Stimulated activated CD8-positive, alpha-beta memory T cell treated with anti-CD3 and anti-CD28 coated beads, Interleukin-15, amount 100 ng/mL, for 48 hours (primary cell): ENCODE measurements around the gene TET3.
A peak's percentile ranks its signal among the peaks of the same experiment; 100 is the strongest.
"Not testable (repeated sequence)": the region's sequence is repeated elsewhere in the genome, so short reads cannot be mapped to it uniquely, and the experiment has no call there.

Experiments used
- DNase-seq, 2 donors: peaks; one replicate each; pipeline ENCODE4 v3.0.0-alpha.2; 2020; ENCODE audit warnings: low read depth in 2 of 2

Gene TET3

GRCh38 chr2:73984203-73984921 lies at the start of gene TET3:
Gene TET3, plus strand, starts transcription at chr2:73984910. Its CDS starts 1,494 bp downstream, at chr2:73986404.
- no peak for DNase-seq

DNA sequence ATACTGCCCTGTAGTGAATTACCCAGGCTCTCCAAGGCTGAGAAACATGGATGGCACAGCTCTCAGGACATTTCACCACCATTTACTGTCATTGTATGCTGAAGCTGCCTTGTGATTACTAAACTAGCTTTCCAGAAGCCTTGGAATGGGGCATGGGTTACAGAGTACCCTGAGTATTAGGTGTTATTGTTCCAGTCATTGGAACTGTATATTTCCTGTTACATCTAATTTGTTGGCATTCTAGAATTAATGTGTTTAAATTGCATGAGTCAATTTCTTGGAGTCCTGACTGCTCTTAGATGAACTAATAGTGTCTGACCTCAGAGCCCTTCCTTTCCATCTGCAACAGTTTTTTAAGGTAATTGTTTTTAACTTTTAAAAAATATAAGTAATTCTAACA lies 49.1 kb upstream of the TET3 start:
- no peak for DNase-seq

DNA sequence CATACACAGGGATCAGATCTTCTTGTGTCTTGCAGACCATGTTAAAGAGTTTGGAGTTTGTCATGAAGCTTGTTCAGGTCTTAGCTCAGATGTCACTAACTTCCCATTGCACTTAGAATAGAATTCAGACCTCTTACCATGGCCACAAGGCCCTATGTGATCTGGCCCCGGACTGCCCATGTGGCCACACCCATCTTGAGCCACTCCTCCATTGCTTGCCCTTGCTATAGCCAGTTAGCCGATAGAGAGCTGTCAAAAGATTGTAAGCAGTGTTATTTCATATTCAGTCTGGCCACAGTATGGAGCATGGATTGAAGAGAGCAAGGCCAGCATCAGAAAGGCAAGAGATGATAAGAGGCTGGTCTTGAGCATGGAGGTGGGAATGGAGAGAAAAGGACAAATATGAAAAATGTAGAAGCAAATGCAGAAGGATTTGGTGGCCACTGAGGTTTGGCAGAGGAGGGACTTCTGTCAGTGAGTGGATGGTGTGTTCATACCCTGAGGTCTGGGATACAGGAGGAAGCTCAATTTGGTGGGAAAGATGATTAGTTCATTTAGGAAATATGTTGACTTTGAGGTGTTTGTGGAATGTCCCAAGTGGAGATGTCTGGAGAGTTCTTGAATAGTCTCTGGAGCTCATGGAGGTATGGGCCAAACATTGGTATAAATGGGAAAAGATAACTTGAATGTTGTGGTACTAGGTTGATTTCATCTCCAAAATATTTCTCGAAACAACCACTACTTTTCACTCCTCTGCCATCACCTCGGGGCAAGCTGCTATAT lies 47.4 kb upstream of the TET3 start:
- no peak for DNase-seq

DNA sequence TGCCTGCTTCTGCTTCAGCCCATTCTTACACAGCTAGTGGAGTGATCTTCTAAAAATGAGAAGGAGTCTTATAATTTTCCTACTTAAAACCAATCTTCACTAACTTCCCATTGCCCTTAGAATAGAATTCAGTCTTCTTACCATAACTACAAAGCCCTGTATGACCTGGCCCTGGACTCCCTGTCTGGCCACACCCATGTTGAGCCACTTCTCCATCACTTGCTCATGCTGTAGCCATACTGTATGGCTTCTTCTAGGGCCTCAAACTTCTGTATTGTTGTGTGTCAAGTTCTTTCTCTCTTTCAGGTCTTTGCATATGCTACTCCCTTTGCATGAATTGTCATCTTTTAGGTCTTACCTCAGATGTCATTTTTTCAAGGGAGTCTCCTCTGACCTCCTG lies 46.8 kb upstream of the TET3 start:
- DNase-seq = no peak

GRCh38 chr2:73938718-73939352 lies 45.9 kb upstream of the TET3 start:
- no peak for DNase-seq

DNA sequence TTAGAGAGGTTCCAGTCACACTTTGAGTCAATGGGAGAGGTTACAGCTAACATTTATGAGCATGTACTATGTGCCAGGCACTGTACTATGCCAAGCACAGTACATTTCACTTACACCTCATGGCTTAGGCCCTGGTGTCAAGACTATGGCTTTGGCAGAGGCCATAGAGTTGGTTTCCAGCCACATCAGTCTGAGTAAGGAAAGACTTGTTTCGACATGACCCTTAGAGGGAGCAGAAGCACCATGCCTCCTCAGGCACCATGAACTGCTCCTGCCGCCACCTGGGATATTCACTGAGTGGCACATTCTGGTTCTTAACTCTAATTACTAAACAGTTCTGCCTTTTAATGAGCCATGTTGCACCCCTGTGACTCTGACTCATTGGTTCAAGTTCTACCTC lies 45.3 kb upstream of the TET3 start:
- DNase-seq = no peak

- DNase-seq = not testable (repeated sequence)
Measured at GRCh38 chr2:73940066-73940465, 44.6 kb upstream of the TET3 start.

DNA sequence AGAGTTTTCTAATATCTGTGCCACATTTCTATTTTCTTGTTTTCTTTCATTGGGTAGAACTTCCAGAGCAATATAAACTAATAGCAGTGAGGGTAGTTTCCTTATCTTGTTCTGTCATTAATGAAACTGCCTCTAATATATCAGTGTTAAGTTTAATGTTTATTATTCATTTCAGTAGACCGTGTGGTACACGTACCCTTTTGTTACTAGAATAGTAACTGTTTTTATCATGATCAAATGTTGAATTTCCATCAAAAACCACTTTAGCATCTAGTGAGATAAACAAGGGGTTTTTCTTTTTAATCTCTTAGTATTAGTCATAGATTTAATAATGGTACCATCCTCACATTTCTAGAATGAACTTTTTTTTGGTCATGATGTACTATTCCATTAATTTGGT lies 42.0 kb upstream of the TET3 start:
- no peak for DNase-seq

GRCh38 chr2:73944714-73945113 lies 40.0 kb upstream of the TET3 start:
- peak; percentile 34 to 42 for DNase-seq

DNA sequence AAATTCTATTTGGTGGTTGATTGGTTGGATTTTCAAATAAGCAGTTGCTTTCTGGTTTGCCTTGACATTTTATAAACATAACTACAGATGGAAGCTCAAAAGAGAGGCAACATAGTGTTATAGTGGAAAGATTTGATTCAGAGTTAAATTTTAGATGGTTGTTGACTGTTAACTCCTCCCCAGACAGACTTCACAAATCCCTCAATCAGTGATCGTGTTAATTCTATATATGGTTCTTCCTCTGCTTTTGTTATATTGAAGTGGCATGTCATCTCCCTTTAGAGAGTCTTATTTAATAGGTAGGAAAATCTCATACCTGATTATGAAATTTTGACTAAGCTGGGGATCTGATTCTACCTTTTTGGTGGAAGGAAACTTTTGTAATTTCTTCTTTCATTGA lies 38.5 kb upstream of the TET3 start:
- no peak for DNase-seq

- DNase-seq = no peak
Measured at GRCh38 chr2:73946666-73947065, 38.0 kb upstream of the TET3 start.

GRCh38 chr2:73947412-73948018 lies 37.2 kb upstream of the TET3 start:
- no peak for DNase-seq

GRCh38 chr2:73949802-73950201 lies 34.9 kb upstream of the TET3 start:
- DNase-seq = no peak

DNA sequence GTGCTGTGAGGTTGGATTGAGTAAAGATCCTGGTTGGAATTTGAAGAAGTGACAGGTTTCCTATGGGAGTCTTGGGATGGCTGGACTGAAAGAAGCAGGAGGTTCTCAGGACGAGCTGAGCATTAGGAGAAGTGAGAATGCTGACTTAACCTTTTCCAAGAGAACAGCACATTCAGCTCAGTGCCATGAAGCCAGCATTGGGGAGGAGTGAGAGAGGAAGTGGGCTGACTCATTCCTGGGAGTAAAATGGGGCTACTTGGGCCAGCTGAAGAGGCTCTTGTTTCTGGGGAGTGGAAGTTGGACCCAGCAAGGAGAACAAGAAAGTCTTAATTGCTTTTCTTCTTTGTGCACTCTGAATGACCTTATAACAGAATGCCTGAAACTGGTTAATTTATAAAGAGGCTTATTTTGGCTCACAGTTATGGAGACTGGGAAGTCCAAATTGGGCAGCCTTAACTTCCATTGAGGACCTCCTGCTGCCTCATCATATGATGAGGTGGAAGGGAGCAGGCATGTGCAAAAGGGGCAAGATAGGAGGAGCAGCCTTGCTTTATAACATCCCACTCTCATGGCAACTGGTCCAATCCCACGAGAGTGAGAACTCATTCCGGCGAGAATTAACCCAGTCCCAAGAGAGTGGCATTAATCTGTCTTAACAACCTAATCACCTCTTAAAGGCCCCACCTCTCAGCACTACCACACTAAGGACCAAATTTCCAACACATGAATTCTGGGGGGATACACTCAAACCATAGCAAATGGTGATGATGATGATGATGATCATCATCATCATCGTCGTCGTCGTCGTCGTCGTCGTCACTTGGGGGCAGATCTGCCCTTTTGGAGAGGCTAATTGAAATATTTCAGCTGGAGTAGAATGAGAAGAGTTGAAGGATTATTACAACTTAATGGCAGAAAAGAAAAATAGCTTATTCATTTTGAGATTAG lies 31.9 kb upstream of the TET3 start:
- DNase-seq = no peak

GRCh38 chr2:73956218-73956865 lies 28.4 kb upstream of the TET3 start:
- no peak for DNase-seq

DNA sequence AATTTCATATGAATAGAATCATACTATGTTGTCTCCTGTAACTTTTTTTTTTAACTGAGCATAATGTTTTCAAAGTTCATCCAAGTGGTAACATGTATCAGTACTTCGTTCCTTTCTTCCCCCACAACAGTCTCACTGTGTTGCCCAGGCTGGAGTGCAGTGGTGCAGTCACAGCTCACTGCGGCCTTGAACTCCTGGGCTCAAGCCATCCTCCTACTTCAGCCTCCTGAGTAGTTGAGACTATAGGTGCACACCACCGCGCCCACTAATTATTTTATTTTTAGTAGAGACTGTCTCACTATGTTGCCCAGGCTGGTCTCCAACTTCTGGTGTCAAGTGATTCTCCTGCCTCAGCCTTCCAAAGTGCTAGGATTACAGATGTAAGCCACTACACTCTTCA lies 23.4 kb upstream of the TET3 start:
- no peak for DNase-seq

- no peak for DNase-seq
Measured at GRCh38 chr2:73961823-73962615, 22.7 kb upstream of the TET3 start.

DNA sequence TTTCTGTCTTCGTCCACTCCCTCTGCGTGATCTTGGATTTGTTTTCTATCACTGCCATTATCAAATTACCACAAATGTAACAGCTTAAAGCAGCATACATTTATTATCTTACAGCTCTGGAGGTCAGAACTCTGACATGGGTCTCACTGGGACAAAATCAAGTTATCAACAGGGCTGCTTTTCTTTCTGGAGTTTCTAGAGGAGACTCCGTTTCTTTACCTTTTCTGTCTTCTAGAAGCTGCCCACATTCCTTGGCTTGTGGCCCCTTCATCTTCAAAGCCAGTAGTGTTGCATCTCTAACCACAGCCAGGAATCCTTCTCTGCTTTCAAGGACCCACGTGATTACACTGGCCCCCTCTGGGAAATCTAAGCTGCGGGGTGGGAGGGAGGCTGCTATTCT lies 21.9 kb upstream of the TET3 start:
- DNase-seq = no peak

DNA sequence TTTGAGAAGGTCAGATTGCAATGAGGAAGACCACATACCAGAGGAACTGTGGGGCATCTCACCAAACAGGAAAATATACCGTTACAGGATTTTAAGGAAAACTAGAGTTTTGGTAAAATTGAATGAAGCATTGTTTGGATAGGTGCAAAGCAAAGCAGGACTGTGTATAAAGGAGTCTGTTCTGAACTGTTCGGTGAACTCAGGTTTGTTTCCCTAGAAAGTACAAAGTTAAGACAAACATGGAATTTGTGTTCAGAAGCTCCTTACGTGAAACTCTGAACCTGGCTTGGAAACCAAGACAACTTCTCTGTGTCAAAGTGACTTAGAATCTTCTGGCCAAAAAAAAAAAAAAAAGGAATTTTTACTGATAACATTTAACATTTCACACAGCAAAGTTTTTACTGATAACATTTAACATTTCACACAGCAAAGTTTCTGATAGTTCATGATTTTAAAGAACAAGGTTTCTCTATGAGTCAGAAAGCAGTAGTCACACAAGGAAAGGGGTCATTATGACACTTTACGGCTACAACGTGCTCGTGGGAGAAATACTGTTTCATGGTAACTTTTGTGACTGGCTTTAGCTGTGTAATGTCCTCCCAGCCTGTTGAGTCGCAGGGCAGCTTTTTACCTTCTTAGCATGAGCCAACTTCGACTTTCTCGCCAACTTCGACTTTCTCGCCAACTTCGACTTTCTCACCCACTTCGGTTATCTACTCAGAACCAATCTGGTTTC lies 21.2 kb upstream of the TET3 start:
- peak; percentile 32 to 38 for DNase-seq
